Fibroblast of skin of abdomen (primary cell): ENCODE results near the gene RTL10.
"Not testable (repeated sequence)": the region's sequence is repeated elsewhere in the genome, so short reads cannot be mapped to it uniquely, and the experiment has no call there.

Experiments used
- DNase-seq: peaks from one replicate; pipeline ENCODE4 v3.0.0-alpha.2; 2013

The RTL10 gene

GRCh38 chr22:19843107-19843856, 11.4 kb downstream of the RTL10 start:
- no peak for DNase-seq

- no peak for DNase-seq
Observed at GRCh38 chr22:19842393-19843106, 12.1 kb downstream of the RTL10 start.

- no peak for DNase-seq
Observed at GRCh38 chr22:19841641-19842392, 12.9 kb downstream of the RTL10 start.

GRCh38 chr22:19840955-19841640, 13.6 kb downstream of the RTL10 start:
- DNase-seq = no peak

- no peak for DNase-seq
Observed at GRCh38 chr22:19840059-19840458, 14.6 kb downstream of the RTL10 start.

- no peak for DNase-seq
Observed at GRCh38 chr22:19837915-19838314, 16.8 kb downstream of the RTL10 start.

- DNase-seq = peak; percentile 14
Observed at GRCh38 chr22:19836512-19836911, 18.2 kb downstream of the RTL10 start.

GRCh38 chr22:19834599-19834998, 20.1 kb downstream of the RTL10 start:
- no peak for DNase-seq

- not testable (repeated sequence) for DNase-seq
Observed at GRCh38 chr22:19833327-19833726, 21.3 kb downstream of the RTL10 start.

GRCh38 chr22:19832476-19833108, 22.1 kb downstream of the RTL10 start:
- no peak for DNase-seq

GRCh38 chr22:19831979-19832378, 22.7 kb downstream of the RTL10 start:
- not testable (repeated sequence) for DNase-seq

GRCh38 chr22:19831016-19831415, 23.7 kb downstream of the RTL10 start:
- DNase-seq = no peak

- no peak for DNase-seq
Observed at GRCh38 chr22:19828035-19828401, 26.7 kb downstream of the RTL10 start.

GRCh38 chr22:19827341-19828034, 27.2 kb downstream of the RTL10 start:
- DNase-seq = no peak

GRCh38 chr22:19826619-19826950, 28.1 kb downstream of the RTL10 start:
- DNase-seq = no peak

- DNase-seq = no peak
Observed at GRCh38 chr22:19825904-19826618, 28.6 kb downstream of the RTL10 start.

- DNase-seq = no peak
Observed at GRCh38 chr22:19824926-19825339, 29.7 kb downstream of the RTL10 start.

GRCh38 chr22:19824212-19824925, 30.3 kb downstream of the RTL10 start:
- DNase-seq = no peak

- no peak for DNase-seq
Observed at GRCh38 chr22:19823902-19824211, 30.8 kb downstream of the RTL10 start.

GRCh38 chr22:19823191-19823901, 31.3 kb downstream of the RTL10 start:
- DNase-seq = no peak
